Liver (tissue), 9 donors: Measurements from ENCODE around the gene KYNU. TPM values are rescaled to one million over a fixed set of nuclear protein-coding genes. Genes with fewer than 3 reads are reported as not detected.

Experiments
- DNase-seq: peaks from one replicate; pipeline ENCODE4 v3.0.0-alpha.2; 2017; ENCODE audit warnings: low spot score
- H3K27ac ChIP-seq, 2 donors: one replicate each; pipeline ENCODE4 v1.7.0; 2013; ENCODE audit warnings: inconsistent platforms in 2 of 2, low read length in 2 of 2, control low read depth in 1 of 2, low read depth in 1 of 2, mild to moderate bottlenecking in 1 of 2
- H3K27me3 ChIP-seq, 4 donors: one replicate each; pipeline versions ENCODE4 v1.6.1 to v1.7.0; 2013; ENCODE audit warnings: low read length in 3 of 4, inconsistent platforms in 1 of 4, mild to moderate bottlenecking in 1 of 4, moderate library complexity in 1 of 4; ENCODE audit not compliant: control insufficient read depth in 4 of 4, insufficient read depth in 4 of 4
- H3K36me3 ChIP-seq, 4 donors: one replicate each; pipeline versions ENCODE4 v1.6.1 to v1.7.0; 2013; ENCODE audit warnings: low read length in 3 of 4, mild to moderate bottlenecking in 3 of 4, low read depth in 1 of 4, moderate library complexity in 1 of 4; ENCODE audit not compliant: control insufficient read depth in 4 of 4, insufficient read depth in 3 of 4
- H3K4me1 ChIP-seq, 4 donors: one replicate each; pipeline versions ENCODE4 v1.6.1 to v1.7.0; 2013; ENCODE audit warnings: low read length in 3 of 4, mild to moderate bottlenecking in 3 of 4, moderate library complexity in 1 of 4; ENCODE audit not compliant: control insufficient read depth in 4 of 4, insufficient read depth in 4 of 4
- H3K4me3 ChIP-seq, 3 donors: one replicate each; pipeline versions ENCODE4 v1.6.1 to v1.7.0; 2013; ENCODE audit warnings: low read length in 3 of 3, control low read depth in 1 of 3, low read depth in 1 of 3, mild to moderate bottlenecking in 1 of 3
- H3K9ac ChIP-seq, 2 donors: one replicate each; pipeline ENCODE4 v1.7.0; 2013; ENCODE audit warnings: low read length in 2 of 2, mild to moderate bottlenecking in 2 of 2, moderate library complexity in 2 of 2, control low read depth in 1 of 2, low read depth in 1 of 2
- H3K9me3 ChIP-seq, 4 donors: one replicate each; pipeline versions ENCODE4 v1.6.1 to v1.7.0; 2013; ENCODE audit warnings: low read length in 3 of 4; ENCODE audit not compliant: control insufficient read depth in 4 of 4
- ATF3 ChIP-seq: IDR thresholded peaks from 2 replicates; pipeline ENCODE4 v1.6.1; 2016; ENCODE audit warnings: antibody characterized with exemption
- CTCF ChIP-seq: fragments of 150-350 bp; IDR thresholded peaks from 2 replicates; pipeline ENCODE4 v1.5.1; 2017; ENCODE audit warnings: improper control_type of control experiment, low read depth, low read length; ENCODE audit not compliant: missing input control
- EGR1 ChIP-seq, 2 donors: IDR thresholded peaks; 2 replicates each; pipeline ENCODE4 v1.6.1; 2016 to 2018; ENCODE audit warnings: antibody characterized with exemption in 2 of 2, low read depth in 2 of 2
- FOXA1 ChIP-seq: IDR thresholded peaks from 2 replicates; pipeline ENCODE4 v1.6.1; 2016; ENCODE audit warnings: antibody characterized with exemption
- FOXA2 ChIP-seq: IDR thresholded peaks from 2 replicates; pipeline ENCODE4 v1.6.1; 2016; ENCODE audit warnings: antibody characterized with exemption
- GABPA ChIP-seq, 2 donors: IDR thresholded peaks in 1 of 2; conservative IDR thresholded peaks in 1 of 2; 2 replicates each; pipeline ENCODE4 v1.6.1; 2016; ENCODE audit warnings: antibody characterized with exemption in 2 of 2, mild to moderate bottlenecking in 1 of 2, moderate library complexity in 1 of 2
- HNF4A ChIP-seq, 2 donors: conservative IDR thresholded peaks; 2 replicates each; pipeline ENCODE4 v1.6.1; 2016; ENCODE audit warnings: antibody characterized with exemption in 2 of 2, mild to moderate bottlenecking in 2 of 2
- HNF4G ChIP-seq: IDR thresholded peaks from 2 replicates; pipeline ENCODE4 v1.6.1; 2016; ENCODE audit warnings: antibody characterized with exemption
- JUND ChIP-seq, 2 donors: IDR thresholded peaks; 2 replicates each; pipeline ENCODE4 v1.6.1; 2016; ENCODE audit warnings: antibody characterized with exemption in 2 of 2
- MAX ChIP-seq: IDR thresholded peaks from 2 replicates; pipeline ENCODE4 v1.6.1; 2016; ENCODE audit warnings: antibody characterized with exemption
- NR2F2 ChIP-seq: IDR thresholded peaks from 2 replicates; pipeline ENCODE4 v1.6.1; 2016; ENCODE audit warnings: antibody characterized with exemption
- RAD21 ChIP-seq, 2 donors: IDR thresholded peaks; 2 replicates each; pipeline ENCODE4 v1.6.1; 2016; ENCODE audit warnings: antibody characterized with exemption in 2 of 2, mild to moderate bottlenecking in 2 of 2
- REST ChIP-seq: IDR thresholded peaks from 2 replicates; pipeline ENCODE4 v1.6.1; 2016; ENCODE audit warnings: antibody characterized with exemption, mild to moderate bottlenecking
- RXRA ChIP-seq, 2 donors: IDR thresholded peaks; 2 replicates each; pipeline ENCODE4 v1.6.1; 2017 to 2018; ENCODE audit warnings: antibody characterized with exemption in 2 of 2, mild to moderate bottlenecking in 1 of 2
- SP1 ChIP-seq: IDR thresholded peaks from 2 replicates; pipeline ENCODE4 v1.6.1; 2018; ENCODE audit warnings: antibody characterized with exemption, mild to moderate bottlenecking
- TAF1 ChIP-seq: conservative IDR thresholded peaks from 2 replicates; pipeline ENCODE4 v1.6.1; 2016; ENCODE audit warnings: antibody characterized with exemption, mild to moderate bottlenecking
- YY1 ChIP-seq: IDR thresholded peaks from 2 replicates; pipeline ENCODE4 v1.6.1; 2016; ENCODE audit warnings: antibody characterized with exemption, mild to moderate bottlenecking
- ZBTB33 ChIP-seq: IDR thresholded peaks from 2 replicates; pipeline ENCODE4 v1.6.1; 2016; ENCODE audit warnings: antibody characterized with exemption
- WGBS: extraction: QIAGEN DNeasy Blood & Tissue Kit; methylation state at CpG from one replicate; pipeline ENCODE4 v1.1.7; 2013; 5-methylcytosine and 5-hydroxymethylcytosine counted together
- polyA plus RNA-seq, 2 donors: library from polyadenylated mRNA; stranded (reverse) in 1 of 2; unstranded in 1 of 2; fragments of 200-250 nt in 1 of 2; fragments of >200 nt in 1 of 2; fragmentation: Nextera tagmentation in 1 of 2; extraction: Ambion mirVana in 1 of 2; gene quantifications; one replicate each; pipeline versions ENCODE4 v1.2.1 to v1.2.3, GENCODE V29; 2013 to 2015
- total RNA-seq, 2 donors: library from RNA; depleted of rRNA; stranded (reverse); fragments of >200 nt; gene quantifications; one replicate each; pipeline ENCODE4 v1.2.3, GENCODE V29; 2014
- donor health status: healthy.
- donor health status: healthy.
- donor health status: healthy.
- donor health status: healthy.
- donor health status: healthy.

The KYNU gene
- total and polyA plus RNA-seq, 4 donors: 24.0 to 64.3 (median 32.8) TPM

GRCh38 chr2:142991295-142991694, 113.8 kb downstream of the KYNU start (continued):
- no peak for TF ChIP-seq ZBTB33

- Histone ChIP-seq H3K4me1 (peaks cover 2 to 5% (median 4%) of the 10 kb centered on the region in 4 donors), H3K36me3 (peaks cover 0 to 3% (median 0%) of the 10 kb centered on the region in 4 donors)
- 85% methylated on average over 4 of the region's 4 CpGs for WGBS
Observed at GRCh38 chr2:142992840-142993239, 115.4 kb downstream of the KYNU start.

GRCh38 chr2:142993771-142994170, 116.3 kb downstream of the KYNU start:
- H3K27me3 ChIP-seq: no peaks in the 10 kb centered on the region
- no peak overlapping the region for H3K4me3 ChIP-seq
- H3K27ac ChIP-seq: no peak overlapping the region
- TF ChIP-seq FOXA1: no peak
- TF ChIP-seq EGR1 (IDR thresholded peaks at IDR 0.05; ENCODE audit: low read depth in 2 of 2): no peak
- TF ChIP-seq JUND (IDR thresholded peaks at IDR 0.05): no peak
- no peak for TF ChIP-seq FOXA2
- no peak for TF ChIP-seq RXRA (IDR thresholded peaks at IDR 0.05)
- TF ChIP-seq RAD21 (IDR thresholded peaks at IDR 0.05): no peak
- TF ChIP-seq GABPA (IDR thresholded peaks at IDR 0.05 in 1 of 2, conservative IDR thresholded peaks at IDR 0.05 in 1 of 2): no peak
- no peak for TF ChIP-seq YY1
- no peak for TF ChIP-seq HNF4A (conservative IDR thresholded peaks at IDR 0.05)
- no peak for TF ChIP-seq HNF4G
- TF ChIP-seq TAF1: no peak
- TF ChIP-seq CTCF: no peak
- TF ChIP-seq MAX: no peak
- no peak for TF ChIP-seq SP1
- TF ChIP-seq REST: no peak
- TF ChIP-seq ATF3: no peak
- no peak for TF ChIP-seq ZBTB33
- no peak for TF ChIP-seq NR2F2
- no peak overlapping the region for H3K9ac ChIP-seq
- H3K4me1 ChIP-seq: peaks cover 2 to 5% (median 4%) of the 10 kb centered on the region in 4 donors
- no peaks in the 10 kb centered on the region for H3K9me3 ChIP-seq
- peaks cover 0 to 3% (median 1%) of the 10 kb centered on the region in 4 donors for H3K36me3 ChIP-seq
- DNase-seq: no peak
- 68% methylated on average over 2 of the region's 2 CpGs for WGBS

More at GRCh38 chr2:142992840-142993239, 115.4 kb downstream of the KYNU start:
- Histone ChIP-seq H3K4me3 (no peak overlapping the region), H3K9me3 (no peaks in the 10 kb centered on the region), H3K9ac (no peak overlapping the region), H3K27ac (no peak overlapping the region), H3K27me3 (no peaks in the 10 kb centered on the region)
- DNase-seq: no peak
- no peak for TF ChIP-seq HNF4G
